Measurements from ENCODE around the gene INO80D. TPM values are rescaled to one million over a fixed set of nuclear protein-coding genes. Genes with fewer than 3 reads are reported as not detected.
"Not testable (repeated sequence)": the region's sequence is repeated elsewhere in the genome, so short reads cannot be mapped to it uniquely, and the experiment has no call there.

INO80D gene
- total RNA-seq, 1 donor from 2014 or later, result 11.3 TPM

DNA sequence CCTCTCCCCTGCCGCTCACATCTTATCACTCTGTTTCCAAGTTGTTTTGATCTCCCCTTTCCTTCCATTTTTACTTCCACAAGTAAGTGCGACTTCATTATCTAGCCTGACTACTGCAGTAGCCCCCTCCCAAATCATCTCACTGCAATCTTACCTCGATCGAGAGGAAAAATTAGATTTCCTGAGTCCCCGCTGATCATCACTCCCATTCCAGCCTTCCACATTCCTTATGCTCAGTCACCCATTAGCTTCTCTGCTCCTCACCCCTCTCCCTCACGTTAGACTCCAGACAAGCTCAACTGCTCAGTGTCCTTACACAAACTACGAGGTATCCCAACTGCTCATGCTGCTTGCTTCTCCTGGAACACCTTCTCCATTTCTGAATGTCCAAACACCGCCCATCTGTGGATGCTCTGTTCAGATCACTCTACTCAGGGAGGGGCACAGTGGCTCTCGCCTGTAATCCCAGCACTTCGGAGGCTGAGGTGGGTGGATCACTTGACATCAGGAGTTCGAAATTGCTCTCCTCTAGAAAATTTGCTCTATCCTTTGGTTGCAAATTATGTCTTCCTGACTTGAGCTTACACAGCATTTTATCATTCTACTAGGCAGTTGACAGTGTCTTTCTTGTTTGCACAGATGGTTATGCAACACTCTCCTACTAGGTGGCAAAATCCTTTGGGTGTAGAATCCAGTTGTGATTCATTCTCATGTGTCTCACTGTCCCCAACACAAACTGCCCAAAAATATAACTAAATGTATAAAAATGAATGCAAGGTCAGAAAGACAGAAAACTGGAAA, 96.5 kb downstream of the INO80D start:
- no peak overlapping the region for H3K27ac Mint-ChIP-seq
- DNase-seq (ENCODE audit: low spot score), result peak; percentile 29
- H3K36me3 ChIP-seq, result no peaks in the 10 kb centered on the region
- H3K9me3 Mint-ChIP-seq, result no peaks in the 10 kb centered on the region
- H3K27ac ChIP-seq, result no peak overlapping the region
- no peaks in the 10 kb centered on the region for H3K9me3 ChIP-seq (ENCODE audit: low read depth)
- H3K79me2 ChIP-seq (ENCODE audit: low read depth), result no peaks in the 10 kb centered on the region
- no peak overlapping the region for H2AFZ ChIP-seq (replicated peaks)
- H3K4me1 Mint-ChIP-seq, result peaks cover 6% of the 10 kb centered on the region
- no peak for TF ChIP-seq EZH2phosphoT487 (IDR thresholded peaks at IDR 0.05)
- TF ChIP-seq, protein P1, sequence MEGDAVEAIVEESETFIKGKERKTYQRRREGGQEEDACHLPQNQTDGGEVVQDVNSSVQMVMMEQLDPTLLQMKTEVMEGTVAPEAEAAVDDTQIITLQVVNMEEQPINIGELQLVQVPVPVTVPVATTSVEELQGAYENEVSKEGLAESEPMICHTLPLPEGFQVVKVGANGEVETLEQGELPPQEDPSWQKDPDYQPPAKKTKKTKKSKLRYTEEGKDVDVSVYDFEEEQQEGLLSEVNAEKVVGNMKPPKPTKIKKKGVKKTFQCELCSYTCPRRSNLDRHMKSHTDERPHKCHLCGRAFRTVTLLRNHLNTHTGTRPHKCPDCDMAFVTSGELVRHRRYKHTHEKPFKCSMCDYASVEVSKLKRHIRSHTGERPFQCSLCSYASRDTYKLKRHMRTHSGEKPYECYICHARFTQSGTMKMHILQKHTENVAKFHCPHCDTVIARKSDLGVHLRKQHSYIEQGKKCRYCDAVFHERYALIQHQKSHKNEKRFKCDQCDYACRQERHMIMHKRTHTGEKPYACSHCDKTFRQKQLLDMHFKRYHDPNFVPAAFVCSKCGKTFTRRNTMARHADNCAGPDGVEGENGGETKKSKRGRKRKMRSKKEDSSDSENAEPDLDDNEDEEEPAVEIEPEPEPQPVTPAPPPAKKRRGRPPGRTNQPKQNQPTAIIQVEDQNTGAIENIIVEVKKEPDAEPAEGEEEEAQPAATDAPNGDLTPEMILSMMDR (IDR thresholded peaks at IDR 0.05), result no peak
- no peak for TF ChIP-seq EZH2 (IDR thresholded peaks at IDR 0.05)
- H3K9ac ChIP-seq, result no peak overlapping the region
- H3K36me3 Mint-ChIP-seq, result no peaks in the 10 kb centered on the region
- no peak overlapping the region for H3K4me3 ChIP-seq
- no peaks in the 10 kb centered on the region for H4K20me1 ChIP-seq (ENCODE audit: low read depth)
- peaks cover 10% of the 10 kb centered on the region for H3K4me1 ChIP-seq
- no peak overlapping the region for H3K4me3 Mint-ChIP-seq
- H3K4me2 ChIP-seq, result no peak overlapping the region
- no peaks in the 10 kb centered on the region for H3K27me3 ChIP-seq
- H3F3A ChIP-seq (ENCODE audit: low read depth), result no peaks in the 10 kb centered on the region
- H3K27me3 Mint-ChIP-seq (ENCODE audit: insufficient read depth, low read depth), result no peaks in the 10 kb centered on the region

DNA sequence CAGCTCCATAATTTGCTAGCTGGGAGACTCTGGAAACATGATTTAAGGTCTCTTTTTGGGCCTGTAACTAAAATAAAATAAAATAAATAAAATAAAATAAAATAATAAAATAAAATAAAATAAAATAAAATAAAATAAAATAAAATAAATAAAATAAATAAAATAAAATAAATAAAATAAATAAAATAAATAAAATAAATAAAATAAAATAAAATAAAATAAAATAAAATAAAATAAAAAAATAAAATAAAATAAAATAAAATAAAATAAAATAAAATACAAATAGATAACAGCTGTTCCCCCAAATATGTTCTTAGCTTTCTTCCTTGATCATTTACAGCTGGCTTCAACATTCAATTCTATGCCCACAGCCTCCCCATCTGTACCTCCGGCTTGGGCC, 97.3 kb downstream of the INO80D start:
- not testable (repeated sequence) for H3F3A ChIP-seq (ENCODE audit: low read depth); DNase-seq (ENCODE audit: low spot score); H3K9me3 ChIP-seq (ENCODE audit: low read depth); H3K9ac ChIP-seq; H3K79me2 ChIP-seq (ENCODE audit: low read depth); H3K27ac ChIP-seq; H3K36me3 Mint-ChIP-seq; H3K27me3 ChIP-seq; H3K4me1 Mint-ChIP-seq; H3K27ac Mint-ChIP-seq; H2AFZ ChIP-seq (replicated peaks); H3K36me3 ChIP-seq; H3K4me3 ChIP-seq; H3K4me1 ChIP-seq; H3K9me3 Mint-ChIP-seq; H4K20me1 ChIP-seq (ENCODE audit: low read depth); H3K27me3 Mint-ChIP-seq (ENCODE audit: insufficient read depth, low read depth); H3K4me3 Mint-ChIP-seq; H3K4me2 ChIP-seq

DNA sequence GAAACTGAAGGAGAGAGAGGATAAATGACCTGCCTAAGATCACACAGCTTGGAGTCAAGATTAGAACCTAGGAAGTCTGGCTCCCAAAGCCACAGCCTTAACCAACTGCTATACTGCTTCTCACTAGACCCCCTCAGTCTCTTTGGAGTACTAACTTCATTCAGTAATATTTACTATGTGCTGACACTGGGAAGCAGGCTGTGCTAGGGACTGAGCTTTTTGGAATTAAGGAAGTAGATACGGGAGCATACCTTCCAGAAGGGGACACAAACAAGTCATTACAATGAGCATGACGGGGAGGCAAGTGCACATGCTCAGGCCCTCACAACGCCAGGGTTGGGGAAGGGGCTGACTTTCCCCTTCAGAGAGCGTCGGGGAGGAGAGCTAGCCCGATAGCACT, 97.7 kb downstream of the INO80D start:
- Histone ChIP-seq H2AFZ (replicated peaks) (no peak overlapping the region), H3K27ac (no peak overlapping the region), H3K4me1 (peaks cover 6% of the 10 kb centered on the region), H4K20me1 (ENCODE audit: low read depth) (no peaks in the 10 kb centered on the region), H3K9ac (no peak overlapping the region), H3K36me3 (no peaks in the 10 kb centered on the region), H3F3A (ENCODE audit: low read depth) (no peaks in the 10 kb centered on the region), H3K79me2 (ENCODE audit: low read depth) (no peaks in the 10 kb centered on the region), H3K4me2 (no peak overlapping the region), H3K27me3 (no peaks in the 10 kb centered on the region), H3K4me3 (no peak overlapping the region), H3K9me3 (ENCODE audit: low read depth) (no peaks in the 10 kb centered on the region)
- no peak overlapping the region for H3K27ac Mint-ChIP-seq
- DNase-seq (ENCODE audit: low spot score), result no peak
- no peaks in the 10 kb centered on the region for H3K9me3 Mint-ChIP-seq
- H3K4me3 Mint-ChIP-seq, result no peak overlapping the region
- no peaks in the 10 kb centered on the region for H3K36me3 Mint-ChIP-seq
- no peaks in the 10 kb centered on the region for H3K27me3 Mint-ChIP-seq (ENCODE audit: insufficient read depth, low read depth)
- TF ChIP-seq EZH2 (IDR thresholded peaks at IDR 0.05) (no peak), EZH2phosphoT487 (IDR thresholded peaks at IDR 0.05) (no peak)
- TF ChIP-seq, protein P1 (IDR thresholded peaks at IDR 0.05), result no peak
- peaks cover 6% of the 10 kb centered on the region for H3K4me1 Mint-ChIP-seq

DNA sequence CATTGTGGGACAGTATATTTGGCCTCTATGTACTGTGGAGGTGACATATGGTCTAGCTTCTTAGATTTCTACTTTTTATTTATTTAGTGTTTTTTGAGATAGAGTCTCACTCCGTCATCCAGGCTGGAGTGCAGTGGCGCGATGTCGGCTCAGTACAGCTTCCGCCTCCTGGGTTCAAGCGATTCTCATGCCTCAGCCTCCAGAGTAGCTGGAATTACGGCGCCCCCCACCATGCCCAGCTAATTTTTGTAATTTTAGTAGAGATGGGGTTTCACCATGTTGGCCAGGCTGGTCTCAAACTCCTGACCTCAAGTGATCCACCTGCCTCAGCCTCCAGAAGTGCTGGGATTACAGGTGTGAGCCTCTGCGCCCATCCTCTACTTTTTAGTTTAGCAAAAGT, 99.6 kb downstream of the INO80D start:
- H3K4me1 Mint-ChIP-seq; H3K27me3 Mint-ChIP-seq (ENCODE audit: insufficient read depth, low read depth); H3K27ac Mint-ChIP-seq; H3K4me2 ChIP-seq; H2AFZ ChIP-seq (replicated peaks); H3K4me1 ChIP-seq; H3K36me3 ChIP-seq; H3K4me3 ChIP-seq; H3F3A ChIP-seq (ENCODE audit: low read depth); H3K4me3 Mint-ChIP-seq; H3K9ac ChIP-seq; H3K36me3 Mint-ChIP-seq; H3K9me3 Mint-ChIP-seq; H4K20me1 ChIP-seq (ENCODE audit: low read depth); DNase-seq (ENCODE audit: low spot score); H3K27ac ChIP-seq; H3K79me2 ChIP-seq (ENCODE audit: low read depth); H3K9me3 ChIP-seq (ENCODE audit: low read depth); H3K27me3 ChIP-seq: not testable (repeated sequence)
